HG03439 (cell line): ENCODE measurements around the gene NR4A1.

Experiments used
- ATAC-seq: cut with Tn5 transposase; IDR thresholded peaks from one replicate; pipeline ENCODE4 v1.9.1; 2021; ENCODE audit warnings: mild to moderate bottlenecking, moderate library complexity; ENCODE audit not compliant: unreplicated experiment

The NR4A1 gene

GRCh38 chr12:52050758-52051541, at the start of gene NR4A1:
Gene NR4A1 (plus strand): TSS chr12:52051442. CDS start chr12:52054329, 2,887 bp downstream.
- ATAC-seq = peak; percentile 79

- no peak for ATAC-seq
Observed at GRCh38 chr12:52003016-52003550, 48.2 kb upstream of the NR4A1 start.

- ATAC-seq = no peak
Observed at GRCh38 chr12:52003591-52003990, 47.7 kb upstream of the NR4A1 start.

- no peak for ATAC-seq
Observed at GRCh38 chr12:52004042-52004648, 47.1 kb upstream of the NR4A1 start.

GRCh38 chr12:52005218-52005902, 45.9 kb upstream of the NR4A1 start:
- no peak for ATAC-seq

- no peak for ATAC-seq
Observed at GRCh38 chr12:52005903-52006703, 45.1 kb upstream of the NR4A1 start.

- ATAC-seq = no peak
Observed at GRCh38 chr12:52006726-52007157, 44.5 kb upstream of the NR4A1 start, which contains the start of gene TAMALIN. Gene TAMALIN (plus strand): TSS chr12:52006946. CDS start chr12:52007020, 74 bp downstream.

- ATAC-seq = no peak
Observed at GRCh38 chr12:52007158-52007921, 43.9 kb upstream of the NR4A1 start.

GRCh38 chr12:52007982-52008510, 43.2 kb upstream of the NR4A1 start:
- ATAC-seq = no peak

- ATAC-seq = no peak
Observed at GRCh38 chr12:52009081-52009751, 42.0 kb upstream of the NR4A1 start.

GRCh38 chr12:52010152-52010622, 41.1 kb upstream of the NR4A1 start:
- no peak for ATAC-seq

GRCh38 chr12:52010692-52011601, 40.3 kb upstream of the NR4A1 start:
- ATAC-seq = no peak

- no peak for ATAC-seq
Observed at GRCh38 chr12:52011602-52012214, 39.5 kb upstream of the NR4A1 start.

GRCh38 chr12:52013626-52014310, 37.5 kb upstream of the NR4A1 start:
- ATAC-seq = no peak

- ATAC-seq = no peak
Observed at GRCh38 chr12:52014567-52015530, 36.4 kb upstream of the NR4A1 start.
